Fibroblast of villous mesenchyme (primary cell): ENCODE results near the gene CMTM2. TPM values are rescaled to one million over a fixed set of nuclear protein-coding genes. Genes with fewer than 3 reads are reported as not detected.
A peak's percentile ranks its signal among the peaks of the same experiment; 100 is the strongest.

Experiments used
- DNase-seq: peaks from one replicate; pipeline ENCODE4 v3.0.0-alpha.2; 2010; ENCODE audit warnings: low read depth
- H3K4me3 ChIP-seq: 2 replicates; pipeline ENCODE4 v1.5.1; 2011; ENCODE audit warnings: low read depth, mild to moderate bottlenecking, low read length
- total RNA-seq: library from RNA; depleted of rRNA; stranded (reverse); fragments of >200 nt; gene quantifications from 2 replicates; pipeline ENCODE4 v1.2.3, GENCODE V29; 2012
- TF ChIP-seq, protein P1 (sequence below): IDR thresholded peaks from 2 replicates; pipeline ENCODE4 v1.5.1; 2012; ENCODE audit warnings: low read depth, mild to moderate bottlenecking, low read length; ENCODE audit not compliant: insufficient read depth

CMTM2 gene
- total RNA-seq, 1 donor: not detected

DNA sequence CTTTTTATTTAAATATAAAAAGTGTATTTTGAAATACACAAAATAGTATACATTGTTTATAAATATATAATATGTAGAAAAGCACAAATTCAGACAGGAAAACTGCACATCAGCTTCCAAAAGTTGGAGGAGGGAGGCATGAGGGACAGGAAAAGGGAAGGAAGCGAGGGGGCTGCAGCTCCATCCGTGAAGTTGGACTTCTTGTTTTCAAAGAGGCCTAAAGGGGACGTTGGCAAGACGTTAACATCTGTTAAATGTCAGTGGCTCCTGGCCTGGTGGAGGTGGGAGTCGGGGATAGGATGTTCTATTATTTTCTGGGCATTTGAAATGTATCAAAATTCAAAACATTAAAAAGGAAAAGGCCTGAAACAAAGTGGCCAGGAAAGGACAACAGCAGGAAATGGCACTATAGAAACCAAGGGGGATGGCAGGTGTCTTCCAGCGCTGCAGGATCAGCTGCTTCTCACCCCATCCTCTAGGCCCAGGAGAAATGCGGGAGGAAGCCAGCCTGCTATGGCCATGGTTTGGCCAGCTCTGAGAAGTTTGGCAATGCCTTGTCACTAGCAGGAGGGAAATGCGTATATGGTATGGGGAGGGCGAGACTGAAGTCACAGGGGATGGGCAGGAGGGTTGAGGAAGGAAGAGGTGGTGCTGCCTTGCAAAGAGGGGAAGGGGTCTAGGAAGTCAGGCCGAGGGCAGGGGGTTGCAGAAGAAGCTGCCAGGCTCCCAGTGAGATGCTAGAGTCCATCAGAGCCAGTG lies 6.4 kb downstream of the CMTM2 start:
- H3K4me3 ChIP-seq: no peak overlapping the region
- TF ChIP-seq, protein P1, sequence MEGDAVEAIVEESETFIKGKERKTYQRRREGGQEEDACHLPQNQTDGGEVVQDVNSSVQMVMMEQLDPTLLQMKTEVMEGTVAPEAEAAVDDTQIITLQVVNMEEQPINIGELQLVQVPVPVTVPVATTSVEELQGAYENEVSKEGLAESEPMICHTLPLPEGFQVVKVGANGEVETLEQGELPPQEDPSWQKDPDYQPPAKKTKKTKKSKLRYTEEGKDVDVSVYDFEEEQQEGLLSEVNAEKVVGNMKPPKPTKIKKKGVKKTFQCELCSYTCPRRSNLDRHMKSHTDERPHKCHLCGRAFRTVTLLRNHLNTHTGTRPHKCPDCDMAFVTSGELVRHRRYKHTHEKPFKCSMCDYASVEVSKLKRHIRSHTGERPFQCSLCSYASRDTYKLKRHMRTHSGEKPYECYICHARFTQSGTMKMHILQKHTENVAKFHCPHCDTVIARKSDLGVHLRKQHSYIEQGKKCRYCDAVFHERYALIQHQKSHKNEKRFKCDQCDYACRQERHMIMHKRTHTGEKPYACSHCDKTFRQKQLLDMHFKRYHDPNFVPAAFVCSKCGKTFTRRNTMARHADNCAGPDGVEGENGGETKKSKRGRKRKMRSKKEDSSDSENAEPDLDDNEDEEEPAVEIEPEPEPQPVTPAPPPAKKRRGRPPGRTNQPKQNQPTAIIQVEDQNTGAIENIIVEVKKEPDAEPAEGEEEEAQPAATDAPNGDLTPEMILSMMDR: no peak
- no peak for DNase-seq

DNA sequence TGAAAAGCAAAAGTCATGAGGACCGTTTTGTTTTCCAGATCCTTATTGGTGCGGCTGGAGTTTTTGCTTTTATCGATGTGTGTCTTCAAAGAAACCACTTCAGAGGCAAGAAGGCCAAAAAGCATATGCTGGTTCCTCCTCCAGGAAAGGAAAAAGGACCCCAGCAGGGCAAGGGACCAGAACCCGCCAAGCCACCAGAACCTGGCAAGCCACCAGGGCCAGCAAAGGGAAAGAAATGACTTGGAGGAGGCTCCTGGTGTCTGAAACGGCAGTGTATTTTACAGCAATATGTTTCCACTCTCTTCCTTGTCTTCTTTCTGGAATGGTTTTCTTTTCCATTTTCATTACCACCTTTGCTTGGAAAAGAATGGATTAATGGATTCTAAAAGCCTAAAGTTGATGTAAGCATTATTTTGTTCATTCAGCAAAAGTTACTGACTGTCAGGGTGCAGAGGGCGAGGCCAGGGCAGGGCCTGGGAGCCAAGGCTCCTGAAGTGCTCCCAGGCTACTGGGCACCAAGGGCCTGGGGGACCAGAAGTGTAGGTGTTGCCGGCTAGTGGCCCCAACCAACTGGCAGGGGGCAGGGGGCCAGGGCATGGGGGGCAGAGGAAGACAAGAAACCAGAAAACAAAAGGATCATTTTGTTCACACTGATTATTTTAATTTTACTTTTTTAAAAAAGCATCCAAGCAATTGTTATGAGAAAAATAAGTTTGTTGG lies 8.8 kb downstream of the CMTM2 start:
- DNase-seq: no peak
- TF ChIP-seq, protein P1: no peak
- no peak overlapping the region for H3K4me3 ChIP-seq

DNA sequence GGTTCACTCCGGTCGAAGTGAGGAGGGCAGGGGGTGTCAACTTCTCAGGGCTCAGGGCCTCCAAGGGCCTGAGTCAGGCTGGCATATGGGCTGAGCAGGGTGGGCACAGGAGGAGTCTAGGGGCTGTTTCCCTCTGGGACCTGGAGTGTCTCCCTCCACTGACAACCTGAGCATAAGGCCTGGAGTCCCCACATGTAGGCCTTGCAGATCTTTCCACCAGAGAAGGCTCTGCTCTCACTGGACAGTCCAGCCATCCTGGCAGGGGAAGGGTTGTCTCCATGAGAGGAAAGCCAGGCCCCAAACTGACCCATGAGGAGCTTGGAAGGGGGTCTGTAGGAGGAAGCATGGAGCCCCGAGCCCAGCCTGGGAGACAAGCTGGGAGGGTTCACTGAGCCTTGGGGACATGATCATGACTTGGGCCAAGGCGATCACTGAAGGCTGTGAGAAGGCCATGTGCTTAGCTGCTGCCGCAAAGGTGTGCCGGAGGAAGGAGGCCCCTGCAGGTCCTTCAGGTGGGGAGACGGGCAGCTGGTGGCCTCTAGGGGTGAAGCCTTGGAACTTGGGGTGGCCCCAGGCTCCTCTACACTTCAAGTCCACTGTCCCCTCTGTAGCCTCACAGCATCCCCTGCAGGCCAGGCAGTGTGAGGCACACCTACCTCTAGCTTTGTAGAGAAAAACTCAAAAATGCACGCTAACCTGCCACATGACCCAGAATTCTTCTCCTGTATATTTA lies 9.9 kb downstream of the CMTM2 start:
- no peak overlapping the region for H3K4me3 ChIP-seq
- TF ChIP-seq, protein P1: peak; percentile 82
- peak; percentile 47 for DNase-seq

DNA sequence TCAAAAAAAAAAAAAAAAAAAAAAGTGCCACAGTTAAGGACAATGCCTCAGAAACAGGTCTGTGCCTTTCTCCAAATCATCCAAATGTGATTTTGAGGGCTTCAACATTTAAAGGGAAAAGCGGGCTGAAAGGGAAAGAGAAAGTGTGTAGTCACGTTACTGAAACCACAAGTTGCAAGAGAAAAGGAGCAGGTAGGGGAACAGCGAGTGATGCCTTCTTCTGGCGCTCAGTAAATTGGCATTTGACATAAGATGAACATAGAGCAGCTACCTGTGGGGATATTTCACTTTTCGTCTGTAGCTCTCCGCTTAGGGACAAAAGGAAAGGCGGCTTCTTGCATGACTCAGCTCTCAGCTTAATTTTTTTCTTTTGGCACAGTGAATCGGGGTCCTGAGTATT lies 11.1 kb downstream of the CMTM2 start:
- no peak for DNase-seq
- TF ChIP-seq, protein P1: no peak
- H3K4me3 ChIP-seq: no peak overlapping the region

DNA sequence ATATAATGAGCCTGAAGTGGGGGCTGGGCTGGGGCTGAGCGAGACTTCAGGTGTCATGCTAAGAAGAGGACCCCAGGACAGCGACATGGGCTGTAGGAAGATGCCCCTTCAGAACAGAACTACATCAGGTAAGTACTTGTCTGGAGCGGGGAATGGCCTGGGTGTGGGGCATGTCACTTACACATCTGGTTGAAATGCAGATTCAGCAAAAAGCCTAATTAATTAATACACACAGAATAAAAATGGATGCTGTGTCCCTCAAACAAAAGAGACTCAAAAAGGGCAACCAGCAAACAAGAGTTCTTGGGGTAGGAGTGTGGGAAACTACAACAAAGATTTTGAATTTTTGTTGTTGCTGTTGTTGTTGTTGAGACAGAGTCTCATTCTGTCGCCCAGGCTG lies 11.8 kb downstream of the CMTM2 start:
- no peak overlapping the region for H3K4me3 ChIP-seq
- DNase-seq: no peak
- TF ChIP-seq, protein P1: no peak

DNA sequence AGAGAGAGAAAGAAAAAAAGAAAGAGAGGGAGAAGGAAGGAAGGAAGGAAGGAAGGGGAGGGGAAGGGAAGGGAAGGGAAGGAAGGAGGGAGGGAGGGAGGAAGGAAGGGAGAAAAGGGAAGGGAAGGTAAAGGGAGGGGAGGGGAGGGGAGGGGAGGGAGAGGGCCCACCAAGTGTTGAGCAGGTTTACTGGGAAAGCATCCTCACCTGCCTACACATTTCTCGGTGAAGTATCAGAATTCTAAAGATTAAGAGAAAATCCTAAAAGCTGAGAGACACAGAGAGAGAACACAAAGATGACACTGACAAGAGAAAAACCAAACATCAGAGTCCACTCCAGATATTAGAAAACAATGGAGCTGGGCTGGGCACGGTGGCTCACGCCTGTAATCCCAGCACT lies 13.0 kb downstream of the CMTM2 start:
- H3K4me3 ChIP-seq: no peak overlapping the region
- TF ChIP-seq, protein P1: no peak

More for the DNA sequence above, 13.0 kb downstream of the CMTM2 start:
- no peak for DNase-seq
